ENCODE results near the gene KCNMA1. TPM values are rescaled to one million over a fixed set of nuclear protein-coding genes. Genes with fewer than 3 reads are reported as not detected.

The KCNMA1 gene
- total RNA-seq, 1 donor from 2014 or later = 30.1 TPM

- no peak for TF ChIP-seq CTCF (conservative IDR thresholded peaks at IDR 0.05)
- H3K27me3 Mint-ChIP-seq = no peaks in the 10 kb centered on the region
- H3K4me1 Mint-ChIP-seq (ENCODE audit: unreplicated experiment) = peaks cover 2% of the 10 kb centered on the region
- no peak for DNase-seq (ENCODE audit: extremely low spot score, unreplicated experiment)
- H3K9me3 Mint-ChIP-seq = peaks cover 5% of the 10 kb centered on the region
- no peak overlapping the region for H3K27ac Mint-ChIP-seq
- no peak overlapping the region for H3K4me3 Mint-ChIP-seq
- no peaks in the 10 kb centered on the region for H3K36me3 Mint-ChIP-seq
Observed at GRCh38 chr10:77212632-77213031, 425.0 kb downstream of the KCNMA1 start.

- Mint-ChIP-seq H3K4me3 (no peak overlapping the region), H3K27ac (no peak overlapping the region), H3K27me3 (no peaks in the 10 kb centered on the region), H3K36me3 (no peaks in the 10 kb centered on the region), H3K9me3 (peaks cover 8% of the 10 kb centered on the region), H3K4me1 (ENCODE audit: unreplicated experiment) (peaks cover 3% of the 10 kb centered on the region)
- DNase-seq (ENCODE audit: extremely low spot score, unreplicated experiment) = no peak
- TF ChIP-seq CTCF (conservative IDR thresholded peaks at IDR 0.05) = no peak
Observed at GRCh38 chr10:77210645-77211044, 427.0 kb downstream of the KCNMA1 start.

GRCh38 chr10:77208684-77209256, 428.8 kb downstream of the KCNMA1 start:
- Mint-ChIP-seq H3K4me1 (ENCODE audit: unreplicated experiment) (peaks cover 3% of the 10 kb centered on the region), H3K27me3 (no peaks in the 10 kb centered on the region), H3K4me3 (no peak overlapping the region), H3K36me3 (no peaks in the 10 kb centered on the region), H3K9me3 (peaks cover 13% of the 10 kb centered on the region), H3K27ac (no peak overlapping the region)
- DNase-seq (ENCODE audit: extremely low spot score, unreplicated experiment) = no peak
- no peak for TF ChIP-seq CTCF (conservative IDR thresholded peaks at IDR 0.05)

GRCh38 chr10:77207828-77208185, 429.8 kb downstream of the KCNMA1 start:
- Mint-ChIP-seq H3K27me3 (no peaks in the 10 kb centered on the region), H3K4me3 (no peak overlapping the region), H3K4me1 (ENCODE audit: unreplicated experiment) (peaks cover 3% of the 10 kb centered on the region), H3K27ac (peak overlapping the region; percentile 2), H3K9me3 (peaks cover 13% of the 10 kb centered on the region), H3K36me3 (no peaks in the 10 kb centered on the region)
- TF ChIP-seq CTCF (conservative IDR thresholded peaks at IDR 0.05) = no peak
- DNase-seq (ENCODE audit: extremely low spot score, unreplicated experiment) = no peak

GRCh38 chr10:77207182-77207827, 430.3 kb downstream of the KCNMA1 start:
- H3K9me3 Mint-ChIP-seq = peaks cover 13% of the 10 kb centered on the region
- TF ChIP-seq CTCF (conservative IDR thresholded peaks at IDR 0.05) = no peak
- peaks cover 3% of the 10 kb centered on the region for H3K4me1 Mint-ChIP-seq (ENCODE audit: unreplicated experiment)
- peak overlapping the region; percentile 2 for H3K27ac Mint-ChIP-seq
- no peak for DNase-seq (ENCODE audit: extremely low spot score, unreplicated experiment)
- H3K36me3 Mint-ChIP-seq = no peaks in the 10 kb centered on the region
- peaks cover 2% of the 10 kb centered on the region for H3K27me3 Mint-ChIP-seq
- no peak overlapping the region for H3K4me3 Mint-ChIP-seq
